Endothelial cell (in vitro differentiated cells): ENCODE measurements around the gene RBM8A. TPM values are rescaled to one million over a fixed set of nuclear protein-coding genes. Genes with fewer than 3 reads are reported as not detected.

Experiments
- DNase-seq: peaks from one replicate; pipeline ENCODE4 v3.0.0; 2021; ENCODE audit warnings: low spot score
- H3K27ac Mint-ChIP-seq: one replicate; pipeline ENCODE4 v1.8.0; 2021; ENCODE audit warnings: mixed read lengths, inconsistent platforms; ENCODE audit not compliant: unreplicated experiment
- H3K27me3 Mint-ChIP-seq: one replicate; pipeline ENCODE4 v1.8.0; 2021; ENCODE audit warnings: mild to moderate bottlenecking, moderate library complexity, mixed read lengths, inconsistent platforms; ENCODE audit not compliant: unreplicated experiment
- H3K36me3 Mint-ChIP-seq: one replicate; pipeline ENCODE4 v1.8.0; 2021; ENCODE audit warnings: mild to moderate bottlenecking, low read depth, mixed read lengths, inconsistent platforms; ENCODE audit not compliant: unreplicated experiment
- H3K4me1 Mint-ChIP-seq: one replicate; pipeline ENCODE4 v1.8.0; 2021; ENCODE audit warnings: mild to moderate bottlenecking, mixed read lengths, inconsistent platforms; ENCODE audit not compliant: unreplicated experiment
- H3K4me3 Mint-ChIP-seq: one replicate; pipeline ENCODE4 v1.8.0; 2021; ENCODE audit warnings: mild to moderate bottlenecking, mixed read lengths, inconsistent platforms; ENCODE audit not compliant: unreplicated experiment
- H3K9me3 Mint-ChIP-seq: one replicate; pipeline ENCODE4 v1.8.0; 2021; ENCODE audit warnings: mixed read lengths, inconsistent platforms; ENCODE audit not compliant: unreplicated experiment
- total RNA-seq: library from RNA; stranded (reverse); fragmentation: NEBNext Ultra II Directional; extraction: Animal tissue kit (Norgen Biotek cat#: 25700); gene quantifications from one replicate; pipeline ENCODE4 v1.2.1, GENCODE V29; 2021; ENCODE audit not compliant: unreplicated experiment
- TF ChIP-seq, protein P1 (sequence below): fragments of 200-600 bp; sonication (generic); IDR thresholded peaks from one replicate; pipeline ENCODE4 v1.5.0; 2021; ENCODE audit warnings: antibody characterized with exemption; ENCODE audit not compliant: unreplicated experiment

The RBM8A gene
- total RNA-seq, 1 donor from 2014 or later = 213 TPM

DNA sequence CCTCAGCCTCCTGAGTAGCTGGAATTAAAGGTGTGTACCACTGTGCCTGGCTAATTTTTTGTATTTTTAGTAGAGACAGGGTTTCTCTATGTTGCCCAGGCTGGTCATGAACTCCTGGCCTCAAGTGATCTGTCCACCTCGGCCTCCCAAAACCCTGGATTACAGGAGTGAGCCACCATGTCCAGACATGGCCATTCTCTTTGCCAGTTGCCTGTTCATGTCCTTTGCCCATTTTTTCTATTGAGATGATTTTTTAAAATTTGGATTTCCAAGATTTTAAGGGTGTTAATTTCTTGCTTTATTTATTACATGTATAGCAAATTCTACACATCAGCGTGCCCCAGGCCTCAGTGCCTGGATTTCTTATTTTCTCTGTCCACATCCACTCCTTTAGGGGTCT, 40.0 kb upstream of the RBM8A start:
- Mint-ChIP-seq H3K9me3 (no peaks in the 10 kb centered on the region), H3K27me3 (peaks cover 4% of the 10 kb centered on the region), H3K4me1 (peaks cover 17% of the 10 kb centered on the region), H3K27ac (no peak overlapping the region), H3K4me3 (peak overlapping the region; percentile 33), H3K36me3 (peaks cover 4% of the 10 kb centered on the region)
- TF ChIP-seq, protein P1, sequence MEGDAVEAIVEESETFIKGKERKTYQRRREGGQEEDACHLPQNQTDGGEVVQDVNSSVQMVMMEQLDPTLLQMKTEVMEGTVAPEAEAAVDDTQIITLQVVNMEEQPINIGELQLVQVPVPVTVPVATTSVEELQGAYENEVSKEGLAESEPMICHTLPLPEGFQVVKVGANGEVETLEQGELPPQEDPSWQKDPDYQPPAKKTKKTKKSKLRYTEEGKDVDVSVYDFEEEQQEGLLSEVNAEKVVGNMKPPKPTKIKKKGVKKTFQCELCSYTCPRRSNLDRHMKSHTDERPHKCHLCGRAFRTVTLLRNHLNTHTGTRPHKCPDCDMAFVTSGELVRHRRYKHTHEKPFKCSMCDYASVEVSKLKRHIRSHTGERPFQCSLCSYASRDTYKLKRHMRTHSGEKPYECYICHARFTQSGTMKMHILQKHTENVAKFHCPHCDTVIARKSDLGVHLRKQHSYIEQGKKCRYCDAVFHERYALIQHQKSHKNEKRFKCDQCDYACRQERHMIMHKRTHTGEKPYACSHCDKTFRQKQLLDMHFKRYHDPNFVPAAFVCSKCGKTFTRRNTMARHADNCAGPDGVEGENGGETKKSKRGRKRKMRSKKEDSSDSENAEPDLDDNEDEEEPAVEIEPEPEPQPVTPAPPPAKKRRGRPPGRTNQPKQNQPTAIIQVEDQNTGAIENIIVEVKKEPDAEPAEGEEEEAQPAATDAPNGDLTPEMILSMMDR = no peak
- no peak for DNase-seq

DNA sequence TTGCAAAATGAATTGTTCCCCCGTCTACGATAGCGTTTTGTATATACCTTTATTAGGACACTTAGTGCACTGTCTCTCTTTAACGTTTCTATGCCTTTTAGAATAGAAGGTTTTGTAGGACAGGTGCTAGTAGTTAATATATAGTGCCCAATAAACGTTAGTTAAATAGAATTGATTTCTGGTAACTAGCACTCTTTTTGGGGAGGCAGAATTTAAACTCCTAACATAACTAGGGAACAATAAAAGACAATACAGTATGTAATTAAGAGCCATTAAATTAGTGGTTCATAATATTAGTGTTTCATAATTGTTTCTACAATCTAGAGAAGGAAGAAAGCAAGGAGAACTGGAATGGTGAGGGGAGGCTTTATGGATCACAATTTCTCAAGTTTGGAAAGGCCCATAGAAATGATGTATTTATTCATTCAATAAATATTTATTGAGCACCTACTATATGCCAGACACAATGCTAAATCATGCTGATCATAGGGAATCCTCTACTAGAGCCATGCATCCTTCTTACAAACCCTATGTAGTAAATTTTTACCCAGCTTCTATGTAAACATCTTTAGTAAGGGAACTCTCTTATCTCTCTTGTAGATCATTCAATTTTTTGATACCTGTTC, 37.9 kb upstream of the RBM8A start:
- H3K4me1 Mint-ChIP-seq = peaks cover 23% of the 10 kb centered on the region
- peaks cover 19% of the 10 kb centered on the region for H3K27me3 Mint-ChIP-seq
- H3K4me3 Mint-ChIP-seq = peak overlapping the region; percentile 93
- no peak overlapping the region for H3K27ac Mint-ChIP-seq
- H3K36me3 Mint-ChIP-seq = peaks cover 4% of the 10 kb centered on the region
- DNase-seq = no peak
- TF ChIP-seq, protein P1 = no peak
- H3K9me3 Mint-ChIP-seq = no peaks in the 10 kb centered on the region

DNA sequence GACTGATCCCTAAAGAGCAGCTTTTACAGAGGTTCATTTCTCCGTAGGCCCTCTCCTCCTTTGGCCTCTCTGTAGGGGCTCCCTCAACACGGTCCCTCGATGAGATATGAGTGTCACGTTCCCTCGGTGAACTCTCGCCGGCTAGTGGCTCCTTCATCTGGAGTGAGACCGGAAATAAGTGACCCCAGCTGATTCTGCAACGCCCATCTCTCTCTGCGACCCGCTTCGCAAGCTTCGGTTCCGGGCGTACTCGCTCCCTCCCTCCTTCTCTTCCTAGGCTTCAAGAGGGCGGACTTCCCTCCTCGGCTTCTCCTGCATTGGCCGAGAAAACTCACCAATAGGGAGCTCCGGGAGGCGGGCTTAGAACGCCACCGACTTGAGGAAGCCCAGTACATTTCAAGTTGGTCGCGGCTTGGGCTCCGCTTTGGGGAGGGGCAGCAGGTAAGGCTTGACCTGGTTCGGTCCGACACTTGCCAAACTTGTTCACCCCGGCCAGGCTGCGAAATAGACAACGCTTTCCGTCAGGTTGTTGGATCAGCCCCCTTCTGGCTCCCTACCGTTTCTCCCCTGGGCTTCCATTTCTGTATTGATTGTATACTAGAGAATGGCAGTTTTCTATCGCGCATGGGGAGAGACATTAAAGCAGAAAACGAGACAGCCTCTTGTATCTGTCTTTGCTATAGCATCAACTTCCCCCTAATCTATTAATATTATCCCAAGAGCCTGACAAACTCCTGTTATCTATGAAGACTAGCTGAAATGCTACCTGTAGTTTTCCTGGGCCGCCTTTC, 37.2 kb upstream of the RBM8A start, which contains the start of the genes ANKRD34A and POLR3GL:
TSS of gene ANKRD34A (minus strand) at position 248 of the 791 bp plus-strand sequence. CDS start 2,816 bp downstream, outside the sequence.
TSS of gene POLR3GL (plus strand) at position 363 of the 791 bp plus-strand sequence. CDS start 10,176 bp downstream, outside the sequence.
- H3K27me3 Mint-ChIP-seq = peaks cover 22% of the 10 kb centered on the region
- H3K9me3 Mint-ChIP-seq = no peaks in the 10 kb centered on the region
- H3K4me3 Mint-ChIP-seq = peak within 1 kb of the TSS; percentile 93
- peak; percentile 83 for DNase-seq
- peaks cover 28% of the 10 kb centered on the region for H3K4me1 Mint-ChIP-seq
- peak within 1 kb of the TSS; percentile 72 for H3K27ac Mint-ChIP-seq
- TF ChIP-seq, protein P1 = no peak
- peaks cover 4% of the 10 kb centered on the region for H3K36me3 Mint-ChIP-seq

DNA sequence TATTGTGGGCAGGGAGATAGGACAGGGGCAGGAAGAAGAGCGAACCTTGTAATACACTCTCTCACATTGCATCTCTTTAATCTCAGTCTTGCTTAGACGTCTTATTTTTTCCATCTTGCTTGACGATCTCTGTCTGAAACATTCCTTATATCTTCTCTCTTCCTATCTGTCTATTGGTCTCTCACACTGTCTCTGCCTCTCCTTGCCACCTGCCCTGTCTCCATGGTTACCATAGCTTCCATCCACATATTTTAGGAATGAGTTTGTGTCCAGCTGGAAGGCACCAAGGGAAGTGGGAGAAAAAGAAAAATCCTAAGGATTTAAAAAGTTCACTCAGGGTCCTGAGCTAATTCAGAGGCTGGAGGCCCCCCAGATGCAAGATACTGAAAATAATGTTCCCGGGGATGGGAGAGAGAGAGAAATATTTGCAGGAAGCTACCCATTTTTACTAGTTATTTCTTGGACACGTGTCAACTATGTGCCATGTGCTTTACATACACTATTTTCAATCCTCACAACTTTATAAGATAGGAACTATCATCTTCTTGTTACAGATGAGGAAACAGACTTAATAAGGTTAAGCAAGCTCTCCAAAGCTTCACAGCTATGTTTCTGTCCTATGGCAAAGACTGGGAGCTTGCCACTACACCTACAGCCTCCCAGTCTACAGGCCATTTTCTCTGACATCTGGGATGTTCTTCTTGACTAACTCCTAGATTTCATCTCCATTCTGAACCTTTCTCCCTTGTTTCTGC, 36.2 kb upstream of the RBM8A start:
- Mint-ChIP-seq H3K36me3 (peaks cover 4% of the 10 kb centered on the region), H3K9me3 (no peaks in the 10 kb centered on the region), H3K4me3 (peak overlapping the region; percentile 93), H3K4me1 (peaks cover 39% of the 10 kb centered on the region), H3K27me3 (peaks cover 29% of the 10 kb centered on the region), H3K27ac (peak overlapping the region; percentile 5)
- TF ChIP-seq, protein P1 = no peak
- DNase-seq = no peak
